GM12878 (cell line): ENCODE measurements around the gene SLC13A3. TPM values are rescaled to one million over a fixed set of nuclear protein-coding genes. Genes with fewer than 3 reads are reported as not detected.

ENCODE experiments used
- USF2 ChIP-seq: IDR thresholded peaks from 2 replicates; pipeline ENCODE4 v1.6.1; 2011; ENCODE audit warnings: low read depth, low read length, improper control_type of control experiment, borderline replicate concordance
- polyA plus RNA-seq, 11 experiments: library from polyadenylated mRNA; depleted of rRNA in 4 of 11; unstranded in 6 of 11; stranded (reverse) in 5 of 11; fragments of >200 nt; fragmentation: Nextera tagmentation in 4 of 11; fragmentation: Illumina TruSeq in 1 of 11; extraction: Ambion mirVana in 4 of 11; extraction: Trizol in 1 of 11; gene quantifications; 1 replicate in 1 of 11; 2 replicates in 10 of 11; pipeline versions ENCODE4 v1.2.1 to v1.2.3, GENCODE V29; 2011 to 2016; ENCODE audit warnings: inconsistent platforms in 2 of 11, missing spikeins in 2 of 11, low read depth in 1 of 11
- total RNA-seq, 4 experiments: library from RNA; depleted of rRNA in 3 of 4; stranded (reverse); fragments of >200 nt in 3 of 4; fragmentation: Illumina TruSeq in 1 of 4; extraction: Trizol in 1 of 4; gene quantifications; 2 replicates each; pipeline versions ENCODE4 v1.2.1 to v1.2.3, GENCODE V29; 2013 to 2021

The SLC13A3 gene
- total and polyA plus RNA-seq, 10 of the 15 experiments (the other 5 are each of a cell fraction or from before 2014, with no cell fraction given), result 0.03 to 0.76 (median 0.07) TPM; not detected in 4

GRCh38 chr20:46509523-46509922 lies 141.7 kb downstream of the SLC13A3 start (continued):
- no peak for TF ChIP-seq USF2

Other genes starting within 250 kb of the SLC13A3 start
- 32.8 and 40.2 TPM in 2 replicates for gene ELMO2, start 244.8 kb downstream of the SLC13A3 start, total RNA-seq (2014; rRNA removed)
- 25.9 and 26.7 TPM in 2 replicates for gene ELMO2, start 244.8 kb downstream of the SLC13A3 start, total RNA-seq (2014; rRNA removed; fragmentation: Illumina TruSeq; extraction: Trizol)
- gene ELMO2, start 244.8 kb downstream of the SLC13A3 start, total RNA-seq (2021), result 37.3 and 38.5 TPM in 2 replicates
- 25.8 and 40.0 TPM in 2 replicates for gene ELMO2, start 244.8 kb downstream of the SLC13A3 start, polyA plus RNA-seq (2011; rRNA removed)
- 39.6 and 43.8 TPM in 2 replicates for gene ELMO2, start 244.8 kb downstream of the SLC13A3 start, polyA plus RNA-seq (2014; fragmentation: Illumina TruSeq; extraction: Trizol)
- gene ELMO2, start 244.8 kb downstream of the SLC13A3 start, polyA plus RNA-seq (2014; fragmentation: Nextera tagmentation; extraction: Ambion mirVana), result 10 to 100 TPM; 14.2 to 14.8 TPM
- 37.4 and 37.9 TPM in 2 replicates for gene ELMO2, start 244.8 kb downstream of the SLC13A3 start, polyA plus RNA-seq (2014; rRNA removed)
- gene ELMO2, start 244.8 kb downstream of the SLC13A3 start, polyA plus RNA-seq (2016; fragmentation: Nextera tagmentation; extraction: Ambion mirVana), result 10 to 100 TPM; 36.0 to 38.5 TPM
- 0.96 and 0.98 TPM in 2 replicates for gene ZNF334, start 137.9 kb downstream of the SLC13A3 start, total RNA-seq (2014; rRNA removed)
- gene ZNF334, start 137.9 kb downstream of the SLC13A3 start, total RNA-seq (2014; rRNA removed; fragmentation: Illumina TruSeq; extraction: Trizol), result 1.7 and 1.8 TPM in 2 replicates
- 1.2 and 1.7 TPM in 2 replicates for gene ZNF334, start 137.9 kb downstream of the SLC13A3 start, total RNA-seq (2021)
- 0.08 and 0.19 TPM in 2 replicates for gene ZNF334, start 137.9 kb downstream of the SLC13A3 start, polyA plus RNA-seq (2011; rRNA removed)
- gene ZNF334, start 137.9 kb downstream of the SLC13A3 start, polyA plus RNA-seq (2014; fragmentation: Illumina TruSeq; extraction: Trizol), result 2.0 and 3.3 TPM in 2 replicates
- gene ZNF334, start 137.9 kb downstream of the SLC13A3 start, polyA plus RNA-seq (2014; fragmentation: Nextera tagmentation; extraction: Ambion mirVana), result under 1 TPM; 0.29 to 0.60 TPM
- gene ZNF334, start 137.9 kb downstream of the SLC13A3 start, polyA plus RNA-seq (2014; rRNA removed), result 0.84 and 1.7 TPM in 2 replicates
- 1 to 10 TPM; 1.2 to 1.4 TPM for gene ZNF334, start 137.9 kb downstream of the SLC13A3 start, polyA plus RNA-seq (2016; fragmentation: Nextera tagmentation; extraction: Ambion mirVana)
- 0.11 and 0.45 TPM in 2 replicates for gene OCSTAMP, start 100.8 kb downstream of the SLC13A3 start, total RNA-seq (2014; rRNA removed)
- 0.09 TPM in 1 of 2 replicates, not detected in the other for gene OCSTAMP, start 100.8 kb downstream of the SLC13A3 start, total RNA-seq (2014; rRNA removed; fragmentation: Illumina TruSeq; extraction: Trizol)
- gene OCSTAMP, start 100.8 kb downstream of the SLC13A3 start, total RNA-seq (2021), result 0.23 and 0.35 TPM in 2 replicates
- gene OCSTAMP, start 100.8 kb downstream of the SLC13A3 start, polyA plus RNA-seq (2011; rRNA removed), result 0.17 and 0.22 TPM in 2 replicates
- 0.15 and 0.46 TPM in 2 replicates for gene OCSTAMP, start 100.8 kb downstream of the SLC13A3 start, polyA plus RNA-seq (2014; fragmentation: Illumina TruSeq; extraction: Trizol)
- under 1 TPM in 1 of 2 experiments, not detected in 1; 0.09 TPM for gene OCSTAMP, start 100.8 kb downstream of the SLC13A3 start, polyA plus RNA-seq (2014; fragmentation: Nextera tagmentation; extraction: Ambion mirVana)
- 0.19 and 0.46 TPM in 2 replicates for gene OCSTAMP, start 100.8 kb downstream of the SLC13A3 start, polyA plus RNA-seq (2014; rRNA removed)
- gene OCSTAMP, start 100.8 kb downstream of the SLC13A3 start, polyA plus RNA-seq (2016; fragmentation: Nextera tagmentation; extraction: Ambion mirVana), result under 1 TPM; 0.14 to 0.23 TPM
- gene TP53RK, start 38.0 kb upstream of the SLC13A3 start, total RNA-seq (2014; rRNA removed), result 23.1 and 25.8 TPM in 2 replicates
- gene TP53RK, start 38.0 kb upstream of the SLC13A3 start, total RNA-seq (2014; rRNA removed; fragmentation: Illumina TruSeq; extraction: Trizol), result 14.6 and 14.8 TPM in 2 replicates
- gene TP53RK, start 38.0 kb upstream of the SLC13A3 start, total RNA-seq (2021), result 14.3 and 15.5 TPM in 2 replicates
- 19.8 and 24.7 TPM in 2 replicates for gene TP53RK, start 38.0 kb upstream of the SLC13A3 start, polyA plus RNA-seq (2011; rRNA removed)
- 12.8 and 14.1 TPM in 2 replicates for gene TP53RK, start 38.0 kb upstream of the SLC13A3 start, polyA plus RNA-seq (2014; fragmentation: Illumina TruSeq; extraction: Trizol)
- gene TP53RK, start 38.0 kb upstream of the SLC13A3 start, polyA plus RNA-seq (2014; fragmentation: Nextera tagmentation; extraction: Ambion mirVana), result 1 to 10 TPM; 3.8 to 6.2 TPM
- gene TP53RK, start 38.0 kb upstream of the SLC13A3 start, polyA plus RNA-seq (2014; rRNA removed), result 16.2 and 16.7 TPM in 2 replicates
- gene TP53RK, start 38.0 kb upstream of the SLC13A3 start, polyA plus RNA-seq (2016; fragmentation: Nextera tagmentation; extraction: Ambion mirVana), result 10 to 100 TPM; 20.8 to 22.3 TPM
- not detected in 2 replicates for gene SLC2A10, start 58.2 kb upstream of the SLC13A3 start, total RNA-seq (2014; rRNA removed)
- not detected in 2 replicates for gene SLC2A10, start 58.2 kb upstream of the SLC13A3 start, total RNA-seq (2014; rRNA removed; fragmentation: Illumina TruSeq; extraction: Trizol)
- gene SLC2A10, start 58.2 kb upstream of the SLC13A3 start, total RNA-seq (2021), result not detected in 2 replicates
- not detected in 2 replicates for gene SLC2A10, start 58.2 kb upstream of the SLC13A3 start, polyA plus RNA-seq (2011; rRNA removed)
- gene SLC2A10, start 58.2 kb upstream of the SLC13A3 start, polyA plus RNA-seq (2014; fragmentation: Illumina TruSeq; extraction: Trizol), result not detected in 2 replicates
- not detected for gene SLC2A10, start 58.2 kb upstream of the SLC13A3 start, polyA plus RNA-seq (2014; fragmentation: Nextera tagmentation; extraction: Ambion mirVana)
- not detected in 2 replicates for gene SLC2A10, start 58.2 kb upstream of the SLC13A3 start, polyA plus RNA-seq (2014; rRNA removed)
- gene SLC2A10, start 58.2 kb upstream of the SLC13A3 start, polyA plus RNA-seq (2016; fragmentation: Nextera tagmentation; extraction: Ambion mirVana), result not detected
- not detected in 2 replicates for gene EYA2, start 243.4 kb upstream of the SLC13A3 start, total RNA-seq (2014; rRNA removed)
- not detected in 2 replicates for gene EYA2, start 243.4 kb upstream of the SLC13A3 start, total RNA-seq (2014; rRNA removed; fragmentation: Illumina TruSeq; extraction: Trizol)
- not detected in 2 replicates for gene EYA2, start 243.4 kb upstream of the SLC13A3 start, total RNA-seq (2021)
- gene EYA2, start 243.4 kb upstream of the SLC13A3 start, polyA plus RNA-seq (2011; rRNA removed), result 0.20 and 0.40 TPM in 2 replicates
- not detected in 2 replicates for gene EYA2, start 243.4 kb upstream of the SLC13A3 start, polyA plus RNA-seq (2014; fragmentation: Illumina TruSeq; extraction: Trizol)
- gene EYA2, start 243.4 kb upstream of the SLC13A3 start, polyA plus RNA-seq (2014; fragmentation: Nextera tagmentation; extraction: Ambion mirVana), result not detected
- gene EYA2, start 243.4 kb upstream of the SLC13A3 start, polyA plus RNA-seq (2014; rRNA removed), result not detected in 2 replicates
- not detected for gene EYA2, start 243.4 kb upstream of the SLC13A3 start, polyA plus RNA-seq (2016; fragmentation: Nextera tagmentation; extraction: Ambion mirVana)